Aorta (tissue), 5 donors: ENCODE measurements around the gene RNF181. TPM values are rescaled to one million over a fixed set of nuclear protein-coding genes. Genes with fewer than 3 reads are reported as not detected.

Experiments used
- ATAC-seq: fragments of 200-7000 bp; cut with Tn5 transposase; one replicate; pipeline ENCODE4 v1.9.1; 2022; ENCODE audit warnings: moderate library complexity; ENCODE audit not compliant: low FRiP score
- DNase-seq, 2 donors: peaks; one replicate each; pipeline ENCODE4 v3.0.0-alpha.2; 2020
- H3K27ac ChIP-seq, 2 donors: one replicate each; pipeline ENCODE4 v1.5.1; 2013; ENCODE audit warnings: low read length in 2 of 2, mild to moderate bottlenecking in 2 of 2, moderate library complexity in 2 of 2, control low read depth in 1 of 2, inconsistent platforms in 1 of 2, low read depth in 1 of 2
- H3K27me3 ChIP-seq, 2 donors: one replicate each; pipeline ENCODE4 v1.6.1; 2013; ENCODE audit warnings: control low read depth in 1 of 2, low read length in 1 of 2, mild to moderate bottlenecking in 1 of 2, moderate library complexity in 1 of 2; ENCODE audit not compliant: insufficient read depth in 2 of 2, control insufficient read depth in 1 of 2
- H3K36me3 ChIP-seq, 2 donors: one replicate each; pipeline ENCODE4 v1.6.1; 2013; ENCODE audit warnings: control low read depth in 1 of 2, low read length in 1 of 2, mild to moderate bottlenecking in 1 of 2; ENCODE audit not compliant: insufficient read depth in 2 of 2, control insufficient read depth in 1 of 2
- H3K4me1 ChIP-seq, 2 donors: one replicate each; pipeline ENCODE4 v1.6.1; 2013; ENCODE audit warnings: low read length in 2 of 2, control low read depth in 1 of 2, mild to moderate bottlenecking in 1 of 2, moderate library complexity in 1 of 2; ENCODE audit not compliant: insufficient read depth in 2 of 2, control insufficient read depth in 1 of 2
- H3K4me3 ChIP-seq, 2 donors: one replicate each; pipeline ENCODE4 v1.5.1; 2013; ENCODE audit warnings: low read length in 2 of 2, control low read depth in 1 of 2, mild to moderate bottlenecking in 1 of 2
- H3K9me3 ChIP-seq: one replicate; pipeline ENCODE4 v1.6.1; 2013; ENCODE audit warnings: mild to moderate bottlenecking, low read length; ENCODE audit not compliant: control insufficient read depth
- WGBS, 2 donors: extraction: QIAGEN DNeasy Blood & Tissue Kit; methylation state at CpG; one replicate each; pipeline ENCODE4 v1.1.7; 2013; 5-methylcytosine and 5-hydroxymethylcytosine counted together
- intact Hi-C, 2 donors: fragments of 100-400 bp; cut with DNase I; formaldehyde crosslinking; loops; one replicate each; pipeline versions ENCODE4 v1.14.2 to v1.15.0; 2022
- polyA plus RNA-seq, 2 donors: library from polyadenylated mRNA; stranded (reverse); fragments of 200-250 nt; gene quantifications; one replicate each; pipeline ENCODE4 v1.2.3, GENCODE V29; 2013
- total RNA-seq, 2 donors: library from RNA; stranded (reverse); fragmentation: NEBNext Ultra II Directional; extraction: Animal tissue kit (Norgen Biotek cat#: 25700); gene quantifications; one replicate each; pipeline ENCODE4 v1.2.1, GENCODE V29; 2021
- donor health status: healthy with polysubstance abuse.
- donor health status: Bipolar disorder and iron deficiency.
- donor health status: DM: no; HTN: no; CAD: no.
- donor health status: DM: no; HTN: no; CAD: no.
- donor health status: DM: yes; HTN: yes; CAD: no.

Gene RNF181
- total and polyA plus RNA-seq, 4 donors, result 76.0 to 203 (median 123) TPM

GRCh38 chr2:85582492-85582891 is 13.1 kb upstream of the RNF181 start:
- no peak for DNase-seq
- H3K4me3 ChIP-seq, result no peak overlapping the region
- H3K4me1 ChIP-seq, result no peaks in the 10 kb centered on the region
- H3K27ac ChIP-seq, result no peak overlapping the region
- intact Hi-C loops, result no loop called here
- H3K27me3 ChIP-seq, result no peaks in the 10 kb centered on the region
- WGBS, 2 donors, result 91 to 95% methylated on average over 1 of the region's 1 CpG
- no peaks in the 10 kb centered on the region for H3K9me3 ChIP-seq
- no peak for ATAC-seq
- H3K36me3 ChIP-seq, result no peaks in the 10 kb centered on the region

GRCh38 chr2:85583667-85584353 is 11.7 kb upstream of the RNF181 start:
- Histone ChIP-seq H3K27ac (peak overlapping the region in 1 of 2 donors; percentile 60), H3K4me3 (peak overlapping the region; percentile 36 to 63), H3K4me1 (no peaks in the 10 kb centered on the region), H3K9me3 (no peaks in the 10 kb centered on the region), H3K36me3 (no peaks in the 10 kb centered on the region), H3K27me3 (no peaks in the 10 kb centered on the region)
- 22 to 24% methylated on average over 16 of the region's 16 CpGs for WGBS, 2 donors
- peak in 1 of 2 donors; percentile 61 for DNase-seq
- intact Hi-C loops, result no loop called here
- ATAC-seq, result no peak

GRCh38 chr2:85584354-85584856 is 11.1 kb upstream of the RNF181 start, which contains the start of gene VAMP5:
Gene VAMP5, plus strand, starts transcription at chr2:85584431. Its CDS starts 60 bp downstream, at chr2:85584491.
- intact Hi-C loops, result no loop called here
- H3K36me3 ChIP-seq, result no peaks in the 10 kb centered on the region
- no peaks in the 10 kb centered on the region for H3K9me3 ChIP-seq
- peak; percentile 65 to 82 for DNase-seq
- no peaks in the 10 kb centered on the region for H3K27me3 ChIP-seq
- peak within 1 kb of the TSS; percentile 36 to 63 for H3K4me3 ChIP-seq
- no peaks in the 10 kb centered on the region for H3K4me1 ChIP-seq
- H3K27ac ChIP-seq, result peak within 1 kb of the TSS; percentile 24 to 87
- WGBS, 2 donors, result 0 to 1% methylated on average over 42 to 52 of the region's 52 CpGs
- peak; percentile 79 for ATAC-seq

GRCh38 chr2:85584857-85585780 is 10.4 kb upstream of the RNF181 start:
- Histone ChIP-seq H3K27me3 (no peaks in the 10 kb centered on the region), H3K9me3 (no peaks in the 10 kb centered on the region), H3K36me3 (no peaks in the 10 kb centered on the region), H3K27ac (peak overlapping the region; percentile 24 to 87), H3K4me1 (no peaks in the 10 kb centered on the region), H3K4me3 (peak overlapping the region in 1 of 2 donors; percentile 36)
- DNase-seq, result peak in 1 of 2 donors; percentile 60
- ATAC-seq, result peak; percentile 61
- WGBS, 2 donors, result 5 to 15% methylated on average over 8 to 9 of the region's 9 CpGs
- intact Hi-C loops, result no loop called here

- no peak for ATAC-seq
- peaks cover 0 to 1% of the 10 kb centered on the region in 2 donors for H3K4me1 ChIP-seq
- intact Hi-C loops, result no loop called here
Measured at GRCh38 chr2:85585781-85586105, 9.8 kb upstream of the RNF181 start.

GRCh38 chr2:85588236-85588635 is 7.3 kb upstream of the RNF181 start:
- ATAC-seq (no peak), DNase-seq (no peak)
- no peaks in the 10 kb centered on the region for H3K36me3 ChIP-seq
- 30 to 36% methylated on average over 4 of the region's 4 CpGs for WGBS, 2 donors
- no peaks in the 10 kb centered on the region for H3K27me3 ChIP-seq
- H3K27ac ChIP-seq, result peak overlapping the region in 1 of 2 donors; percentile 16
- H3K4me3 ChIP-seq, result no peak overlapping the region
- peaks cover 0 to 3% of the 10 kb centered on the region in 2 donors for H3K4me1 ChIP-seq
- no peaks in the 10 kb centered on the region for H3K9me3 ChIP-seq
- intact Hi-C loops, result no loop called here

More at GRCh38 chr2:85585781-85586105, 9.8 kb upstream of the RNF181 start:
- no peak for DNase-seq
- no peaks in the 10 kb centered on the region for H3K27me3 ChIP-seq
- 17 to 63% methylated on average over 1 of the region's 1 CpG for WGBS, 2 donors
- H3K27ac ChIP-seq, result peak overlapping the region in 1 of 2 donors; percentile 87
- H3K4me3 ChIP-seq, result no peak overlapping the region
- H3K36me3 ChIP-seq, result no peaks in the 10 kb centered on the region
- H3K9me3 ChIP-seq, result no peaks in the 10 kb centered on the region

- Histone ChIP-seq H3K27ac (peak overlapping the region; percentile 16 to 72), H3K27me3 (no peaks in the 10 kb centered on the region), H3K9me3 (no peaks in the 10 kb centered on the region), H3K4me1 (peaks cover 0 to 3% of the 10 kb centered on the region in 2 donors), H3K4me3 (no peak overlapping the region), H3K36me3 (no peaks in the 10 kb centered on the region)
- intact Hi-C loops, result no loop called here
- DNase-seq, result no peak
- WGBS, 2 donors, result 68 to 69% methylated on average over 4 of the region's 4 CpGs
- no peak for ATAC-seq
Measured at GRCh38 chr2:85588645-85589044, 6.9 kb upstream of the RNF181 start.

GRCh38 chr2:85589181-85589580 is 6.4 kb upstream of the RNF181 start:
- Histone ChIP-seq H3K36me3 (no peaks in the 10 kb centered on the region), H3K27me3 (no peaks in the 10 kb centered on the region), H3K4me1 (peaks cover 0 to 3% of the 10 kb centered on the region in 2 donors), H3K4me3 (no peak overlapping the region), H3K9me3 (no peaks in the 10 kb centered on the region), H3K27ac (peak overlapping the region in 1 of 2 donors; percentile 72)
- DNase-seq (no peak), ATAC-seq (no peak)
- intact Hi-C loops, result no loop called here
- 9 to 14% methylated on average over 4 of the region's 4 CpGs for WGBS, 2 donors
